HL-60 (cell line): ENCODE results near the gene FBXW7.

ENCODE experiments used
- DNase-seq, 2 experiments: peaks; one replicate each; pipeline ENCODE4 v3.0.0-alpha.2; 2010 to 2020; ENCODE audit warnings: low read depth in 1 of 2, low spot score in 1 of 2
- H3K27ac ChIP-seq: fragments of 250-450 bp; sonication (Bioruptor Pico); replicated peaks from 2 replicates; pipeline ENCODE4 v1.5.1; 2020; ENCODE audit warnings: mild to moderate bottlenecking, moderate library complexity
- H3K27me3 ChIP-seq: fragments of 250-450 bp; sonication (Bioruptor Pico); 2 replicates; pipeline ENCODE4 v1.5.1; 2021; ENCODE audit warnings: mild to moderate bottlenecking, moderate library complexity; ENCODE audit not compliant: insufficient read depth, poor library complexity, severe bottlenecking
- H3K4me3 ChIP-seq: replicated peaks from 2 replicates; pipeline ENCODE4 v1.5.1; 2011; ENCODE audit warnings: mild to moderate bottlenecking, control low read depth, low read length; ENCODE audit not compliant: insufficient read depth
- CTCF ChIP-seq: IDR thresholded peaks from one replicate; pipeline ENCODE4 v1.5.1; 2011; ENCODE audit warnings: low read length, control low read depth, inconsistent platforms; ENCODE audit not compliant: insufficient read depth
- GABPA ChIP-seq: IDR thresholded peaks from 2 replicates; pipeline ENCODE4 v1.6.1; 2012; ENCODE audit warnings: low read depth
- POLR2AphosphoS5 ChIP-seq: IDR thresholded peaks from 2 replicates; pipeline ENCODE4 v1.6.1; 2012; ENCODE audit warnings: low read depth
- REST ChIP-seq: IDR thresholded peaks from 2 replicates; pipeline ENCODE4 v1.6.1; 2012; ENCODE audit warnings: low read depth; ENCODE audit not compliant: insufficient replicate concordance
- SPI1 ChIP-seq: IDR thresholded peaks from 2 replicates; pipeline ENCODE4 v1.6.1; 2012; ENCODE audit warnings: low read depth, mild to moderate bottlenecking, borderline replicate concordance

FBXW7 gene

GRCh38 chr4:152480901-152481300 lies 55.0 kb downstream of the FBXW7 start:
- no peak overlapping the region for H3K4me3 ChIP-seq
- no peak for DNase-seq
- TF ChIP-seq CTCF (no peak), SPI1 (no peak), REST (no peak), POLR2AphosphoS5 (no peak), GABPA (no peak)
- H3K27me3 ChIP-seq = no peaks in the 10 kb centered on the region
- no peak overlapping the region for H3K27ac ChIP-seq

- Histone ChIP-seq H3K4me3 (no peak overlapping the region), H3K27ac (no peak overlapping the region), H3K27me3 (no peaks in the 10 kb centered on the region)
- TF ChIP-seq GABPA = no peak
- TF ChIP-seq REST = no peak
- TF ChIP-seq CTCF = no peak
- DNase-seq = no peak
These were observed 55.6 kb downstream of the FBXW7 start for GRCh38 chr4:152480326-152480725.

GRCh38 chr4:152479428-152480026 lies 56.4 kb downstream of the FBXW7 start:
- TF ChIP-seq GABPA (no peak), REST (no peak), POLR2AphosphoS5 (no peak), SPI1 (no peak), CTCF (no peak)
- Histone ChIP-seq H3K27me3 (no peaks in the 10 kb centered on the region), H3K27ac (no peak overlapping the region), H3K4me3 (no peak overlapping the region)
- no peak for DNase-seq
